ENCODE data around the gene GABRG3.

GRCh38 chr15:27050163-27050562 is 79.2 kb downstream of the GABRG3 start:
- TF ChIP-seq CTCF (IDR thresholded peaks at IDR 0.05) (no peak), POLR2A (IDR thresholded peaks at IDR 0.05) (no peak)

All from breast epithelium (tissue), 3 donors.